ENCODE data around the gene ZC3HAV1. TPM values are rescaled to one million over a fixed set of nuclear protein-coding genes. Genes with fewer than 3 reads are reported as not detected.

ZC3HAV1 gene
- total and polyA plus RNA-seq, 2 of the 13 experiments (the other 11 are each of a cell fraction or from before 2014, with no cell fraction given): 12.7 to 23.7 TPM

DNA sequence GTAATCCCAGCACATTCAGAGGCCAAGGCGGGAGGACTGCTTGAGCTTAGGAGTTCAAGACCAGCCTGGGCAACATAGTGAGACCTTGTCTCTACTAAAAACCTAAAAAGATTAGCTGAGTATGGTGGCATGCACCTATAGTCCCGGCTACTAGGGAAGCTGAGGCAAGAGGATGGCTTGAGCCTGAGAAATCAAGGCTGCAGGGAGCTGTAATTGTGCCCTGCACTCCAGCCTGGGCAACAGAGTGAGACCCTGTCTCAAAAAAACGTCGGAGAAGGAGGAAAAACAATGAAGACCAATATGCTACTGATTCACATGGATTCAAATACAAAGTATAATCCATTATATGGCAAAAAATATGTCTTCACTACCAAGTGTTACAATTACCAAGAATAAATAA, 87.2 kb downstream of the ZC3HAV1 start:
- no TSS peak for BruUV-seq (replicated peaks)
- no peak overlapping the region for H3K27ac ChIP-seq (ENCODE audit: extremely low read length, insufficient read depth, low read length)
- CTCF ChIA-PET (ENCODE audit: low intra/inter-chr PET ratio, low total read pairs): no interaction called here
- H3K27me3 ChIP-seq (ENCODE audit: control insufficient read depth in 1 of 2, insufficient read depth in 2 of 2, low read length in 2 of 2): no peaks in the 10 kb centered on the region
- H3K79me2 ChIP-seq (ENCODE audit: insufficient read depth, low read length): no peaks in the 10 kb centered on the region
- no peak overlapping the region for H2AFZ ChIP-seq (ENCODE audit: low read length)
- POLR2A ChIA-PET: no interaction called here
- H3K36me3 ChIP-seq (replicated peaks in 1 of 2; ENCODE audit: control insufficient read depth in 1 of 2, insufficient read depth in 2 of 2, low read length in 2 of 2): peaks cover 0 to 11% of the 10 kb centered on the region in 2 experiments; a peak in 3 of 5 replicates
- TF ChIP-seq ZNF260 (CRISPR knock-in tag; IDR thresholded peaks at IDR 0.05; ENCODE audit: borderline replicate concordance, low read depth) (no peak), ZNF672 (CRISPR knock-in tag; IDR thresholded peaks at IDR 0.05) (no peak), ZNF431 (CRISPR knock-in tag; IDR thresholded peaks at IDR 0.05; ENCODE audit: borderline replicate concordance, low read depth) (no peak), KLF11 (CRISPR knock-in tag; IDR thresholded peaks at IDR 0.05) (no peak), ZNF75D (CRISPR knock-in tag; IDR thresholded peaks at IDR 0.05; ENCODE audit: borderline replicate concordance) (no peak), RXRA (CRISPR knock-in tag; IDR thresholded peaks at IDR 0.05) (no peak)
- TF ChIP-seq, protein P1, sequence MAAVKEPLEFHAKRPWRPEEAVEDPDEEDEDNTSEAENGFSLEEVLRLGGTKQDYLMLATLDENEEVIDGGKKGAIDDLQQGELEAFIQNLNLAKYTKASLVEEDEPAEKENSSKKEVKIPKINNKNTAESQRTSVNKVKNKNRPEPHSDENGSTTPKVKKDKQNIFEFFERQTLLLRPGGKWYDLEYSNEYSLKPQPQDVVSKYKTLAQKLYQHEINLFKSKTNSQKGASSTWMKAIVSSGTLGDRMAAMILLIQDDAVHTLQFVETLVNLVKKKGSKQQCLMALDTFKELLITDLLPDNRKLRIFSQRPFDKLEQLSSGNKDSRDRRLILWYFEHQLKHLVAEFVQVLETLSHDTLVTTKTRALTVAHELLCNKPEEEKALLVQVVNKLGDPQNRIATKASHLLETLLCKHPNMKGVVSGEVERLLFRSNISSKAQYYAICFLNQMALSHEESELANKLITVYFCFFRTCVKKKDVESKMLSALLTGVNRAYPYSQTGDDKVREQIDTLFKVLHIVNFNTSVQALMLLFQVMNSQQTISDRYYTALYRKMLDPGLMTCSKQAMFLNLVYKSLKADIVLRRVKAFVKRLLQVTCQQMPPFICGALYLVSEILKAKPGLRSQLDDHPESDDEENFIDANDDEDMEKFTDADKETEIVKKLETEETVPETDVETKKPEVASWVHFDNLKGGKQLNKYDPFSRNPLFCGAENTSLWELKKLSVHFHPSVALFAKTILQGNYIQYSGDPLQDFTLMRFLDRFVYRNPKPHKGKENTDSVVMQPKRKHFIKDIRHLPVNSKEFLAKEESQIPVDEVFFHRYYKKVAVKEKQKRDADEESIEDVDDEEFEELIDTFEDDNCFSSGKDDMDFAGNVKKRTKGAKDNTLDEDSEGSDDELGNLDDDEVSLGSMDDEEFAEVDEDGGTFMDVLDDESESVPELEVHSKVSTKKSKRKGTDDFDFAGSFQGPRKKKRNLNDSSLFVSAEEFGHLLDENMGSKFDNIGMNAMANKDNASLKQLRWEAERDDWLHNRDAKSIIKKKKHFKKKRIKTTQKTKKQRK (IDR thresholded peaks at IDR 0.05; ENCODE audit: low read length): no peak
- H3K4me3 ChIP-seq (replicated peaks in 1 of 3; ENCODE audit: insufficient read depth in 1 of 3, low read depth in 2 of 3, low read length in 3 of 3): no peak overlapping the region
- no peaks in the 10 kb centered on the region for H3K9me3 ChIP-seq (ENCODE audit: low read length)
- H3K4me2 ChIP-seq (ENCODE audit: low read depth, low read length): no peak overlapping the region
- intact Hi-C loops (cut with micrococcal nuclease; ENCODE audit: unreplicated experiment): no loop called here
- FAIRE-seq (no peak), ATAC-seq (no peak), DNase-seq (ENCODE audit: low spot score) (no peak)
- H3K9ac ChIP-seq (ENCODE audit: insufficient read depth, low read depth, low read length): no peak overlapping the region
- in situ Hi-C loops (cut with HindIII; ENCODE audit: extremely low pct_ligation_motif_present, low pct_unique_long_range_greater_than_20kb): no loop called here
- no peaks in the 10 kb centered on the region for H4K20me1 ChIP-seq (ENCODE audit: insufficient read depth, low read length)
- H3K4me1 ChIP-seq (ENCODE audit: insufficient read depth, low read length): peaks cover 5% of the 10 kb centered on the region; the same call in 1 of the 2 replicates
- WGBS (ENCODE audit: low lambda C conversion rate): 54% methylated on average over 4 of the region's 4 CpGs
